ENCODE results near the gene SEMA4A.
A peak's percentile ranks its signal among the peaks of the same experiment; 100 is the strongest.

Gene SEMA4A

DNA sequence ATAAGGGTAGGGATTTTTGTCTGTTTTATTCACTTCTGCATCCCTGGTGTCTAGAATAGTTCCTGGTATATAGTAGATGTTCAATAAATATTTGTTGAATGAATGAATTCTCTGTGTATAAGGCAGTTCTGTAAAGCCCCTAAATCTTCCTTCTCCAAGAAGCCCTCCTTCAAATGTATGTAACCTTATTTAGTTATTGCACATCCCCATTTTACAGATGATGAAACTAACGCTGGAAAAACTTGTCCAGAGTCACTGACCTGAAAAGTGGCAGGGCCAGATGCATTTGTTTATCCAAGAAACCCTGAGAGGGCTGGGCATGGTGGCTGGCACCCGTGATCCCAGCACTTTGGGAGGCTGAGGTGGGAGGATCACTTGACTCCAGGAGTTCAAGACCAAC, 43.1 kb upstream of the SEMA4A start:
- DNase-seq (ENCODE audit: low read depth, low spot score), result no peak
- peaks cover 17% of the 10 kb centered on the region for H3K36me3 ChIP-seq (ENCODE audit: insufficient read depth, insufficient read length, low read length)
- no peaks in the 10 kb centered on the region for H3K9me3 ChIP-seq (ENCODE audit: insufficient read depth, low read length)
- H3K4me3 ChIP-seq (ENCODE audit: insufficient read length, low read depth), result no peak overlapping the region
- no peak overlapping the region for H3K9ac ChIP-seq (ENCODE audit: insufficient read length, low read depth)
- TF ChIP-seq SUZ12 (IDR thresholded peaks at IDR 0.05; ENCODE audit: extremely low read depth, insufficient read depth, insufficient read length) (no peak), YY1 (IDR thresholded peaks at IDR 0.05; ENCODE audit: insufficient read depth, insufficient read length) (no peak), ZNF274 (IDR thresholded peaks at IDR 0.05; ENCODE audit: low read depth, low read length) (no peak)
- no peaks in the 10 kb centered on the region for H3K27me3 ChIP-seq (ENCODE audit: insufficient read depth, insufficient read length)
- peaks cover 35% of the 10 kb centered on the region for H3K4me1 ChIP-seq (ENCODE audit: insufficient read depth, insufficient read length)

DNA sequence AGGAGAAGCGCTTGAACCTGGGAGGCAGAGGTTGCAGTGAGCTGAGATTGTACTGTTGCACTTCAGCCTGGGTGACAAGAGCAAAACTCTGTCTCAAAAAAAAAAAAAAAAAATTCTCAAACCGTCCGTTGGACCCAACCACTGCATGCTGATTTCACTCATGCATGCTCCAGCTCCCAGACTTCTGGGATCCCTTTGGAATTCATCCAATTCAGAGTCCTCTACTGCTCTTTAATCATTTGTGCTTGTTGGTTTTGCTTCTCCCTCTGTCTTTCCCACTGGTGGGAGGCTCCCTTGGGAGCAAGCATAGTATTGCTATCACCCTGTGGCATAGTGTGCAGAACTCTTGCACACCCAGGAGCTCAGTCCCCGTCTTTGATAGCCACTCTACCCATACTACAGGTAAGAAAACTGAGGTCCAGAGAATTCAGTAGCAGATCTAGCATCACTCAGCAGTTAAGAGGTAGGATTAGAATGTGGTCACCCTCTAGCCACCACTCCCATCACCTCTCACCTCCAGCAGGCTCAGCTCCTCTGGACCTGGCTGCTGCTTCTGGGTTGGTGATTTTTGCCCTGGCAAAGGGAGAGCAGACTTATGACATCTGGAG, 41.9 kb upstream of the SEMA4A start:
- Histone ChIP-seq H3K4me3 (ENCODE audit: insufficient read length, low read depth) (no peak overlapping the region), H3K36me3 (ENCODE audit: insufficient read depth, insufficient read length, low read length) (peaks cover 25% of the 10 kb centered on the region), H3K9me3 (ENCODE audit: insufficient read depth, low read length) (no peaks in the 10 kb centered on the region), H3K4me1 (ENCODE audit: insufficient read depth, insufficient read length) (peaks cover 29% of the 10 kb centered on the region), H3K9ac (ENCODE audit: insufficient read length, low read depth) (no peak overlapping the region), H3K27me3 (ENCODE audit: insufficient read depth, insufficient read length) (no peaks in the 10 kb centered on the region)
- DNase-seq (ENCODE audit: low read depth, low spot score), result no peak
- TF ChIP-seq YY1 (IDR thresholded peaks at IDR 0.05; ENCODE audit: insufficient read depth, insufficient read length) (no peak), ZNF274 (IDR thresholded peaks at IDR 0.05; ENCODE audit: low read depth, low read length) (no peak), SUZ12 (IDR thresholded peaks at IDR 0.05; ENCODE audit: extremely low read depth, insufficient read depth, insufficient read length) (no peak)

DNA sequence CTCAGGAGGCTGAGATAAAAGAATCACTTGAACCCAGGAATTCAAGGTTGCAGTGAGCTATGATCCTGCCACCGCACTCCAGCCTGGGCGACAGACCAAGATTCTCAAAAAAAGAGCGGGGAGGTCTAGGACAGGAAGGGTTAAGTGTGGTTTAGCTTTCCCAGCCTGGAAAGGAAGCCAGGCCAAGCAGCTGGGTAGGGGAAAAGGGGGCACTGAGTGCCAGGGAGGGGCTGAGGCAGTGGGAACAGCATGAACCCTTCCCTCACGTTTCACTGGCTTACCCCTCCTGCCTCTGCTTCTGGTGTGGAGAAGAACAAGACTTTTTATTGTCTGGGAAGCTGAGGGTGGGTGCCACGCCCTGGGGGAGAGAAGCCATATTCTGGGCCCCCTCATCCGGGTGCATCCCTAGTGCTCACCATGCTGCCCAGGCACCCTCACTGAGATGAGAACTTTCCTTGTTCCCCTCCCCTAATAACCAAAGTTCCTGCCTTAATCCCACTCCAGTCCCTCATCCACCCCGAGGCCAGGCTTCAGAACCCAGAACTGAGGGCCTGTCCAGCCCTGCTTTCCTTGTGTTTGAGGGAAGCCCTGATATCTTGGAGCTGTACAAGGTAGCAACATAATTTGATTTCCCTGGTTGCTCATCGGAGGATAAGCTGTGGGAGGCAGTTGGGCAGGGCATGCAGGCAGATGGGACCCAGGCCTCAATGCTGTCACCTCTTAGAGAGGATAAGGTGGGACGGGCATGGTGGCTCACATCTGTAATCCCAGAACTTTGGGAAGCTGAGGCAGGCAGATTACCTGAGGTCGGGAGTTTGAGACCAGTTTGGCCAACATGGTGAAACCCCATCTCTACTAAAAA, 40.9 kb upstream of the SEMA4A start:
- Histone ChIP-seq H3K36me3 (ENCODE audit: insufficient read depth, insufficient read length, low read length) (peaks cover 27% of the 10 kb centered on the region), H3K27me3 (ENCODE audit: insufficient read depth, insufficient read length) (no peaks in the 10 kb centered on the region), H3K4me1 (ENCODE audit: insufficient read depth, insufficient read length) (peaks cover 21% of the 10 kb centered on the region), H3K9ac (ENCODE audit: insufficient read length, low read depth) (peak overlapping the region; percentile 24), H3K4me3 (ENCODE audit: insufficient read length, low read depth) (no peak overlapping the region), H3K9me3 (ENCODE audit: insufficient read depth, low read length) (no peaks in the 10 kb centered on the region)
- TF ChIP-seq YY1 (IDR thresholded peaks at IDR 0.05; ENCODE audit: insufficient read depth, insufficient read length) (no peak), SUZ12 (IDR thresholded peaks at IDR 0.05; ENCODE audit: extremely low read depth, insufficient read depth, insufficient read length) (no peak), ZNF274 (IDR thresholded peaks at IDR 0.05; ENCODE audit: low read depth, low read length) (no peak)
- DNase-seq (ENCODE audit: low read depth, low spot score), result no peak

DNA sequence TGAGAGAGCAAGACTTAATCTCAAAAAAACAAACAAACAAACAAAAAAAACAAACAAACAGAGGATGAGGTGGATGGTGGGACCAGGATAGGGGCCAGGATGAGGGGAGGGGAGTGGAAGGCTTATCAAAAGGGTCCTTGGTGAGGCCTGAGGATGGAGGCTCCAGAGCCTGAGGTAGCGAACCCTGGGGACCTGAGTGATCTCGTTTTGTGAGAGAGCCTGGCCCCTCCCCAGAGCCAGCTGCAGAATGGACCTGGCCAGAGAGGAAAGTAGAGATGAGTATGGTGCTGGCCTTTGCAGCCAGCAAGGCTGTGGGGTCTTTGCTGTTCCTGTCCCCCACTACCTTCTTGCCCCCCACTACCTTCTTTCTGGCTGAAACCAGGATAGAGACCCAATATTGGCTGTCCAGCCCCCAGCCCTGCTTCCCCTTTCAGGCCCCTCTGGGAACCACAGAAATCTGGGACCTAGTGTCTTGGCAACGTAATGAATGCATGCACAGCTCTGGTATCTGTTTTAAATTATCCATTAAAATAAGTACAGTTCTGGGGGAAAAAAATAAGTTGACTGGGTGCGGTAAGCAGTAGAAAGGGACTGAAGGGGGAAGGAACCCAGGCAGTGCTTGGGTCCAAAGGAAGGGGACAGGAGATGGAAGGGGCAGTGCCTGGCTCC, 40.0 kb upstream of the SEMA4A start:
- peaks cover 25% of the 10 kb centered on the region for H3K4me1 ChIP-seq (ENCODE audit: insufficient read depth, insufficient read length)
- no peaks in the 10 kb centered on the region for H3K27me3 ChIP-seq (ENCODE audit: insufficient read depth, insufficient read length)
- no peaks in the 10 kb centered on the region for H3K9me3 ChIP-seq (ENCODE audit: insufficient read depth, low read length)
- no peak for TF ChIP-seq ZNF274 (IDR thresholded peaks at IDR 0.05; ENCODE audit: low read depth, low read length)
- TF ChIP-seq YY1 (IDR thresholded peaks at IDR 0.05; ENCODE audit: insufficient read depth, insufficient read length), result no peak
- TF ChIP-seq SUZ12 (IDR thresholded peaks at IDR 0.05; ENCODE audit: extremely low read depth, insufficient read depth, insufficient read length), result no peak
- no peak for DNase-seq (ENCODE audit: low read depth, low spot score)
- H3K9ac ChIP-seq (ENCODE audit: insufficient read length, low read depth), result peak overlapping the region; percentile 100
- H3K36me3 ChIP-seq (ENCODE audit: insufficient read depth, insufficient read length, low read length), result peaks cover 34% of the 10 kb centered on the region
- no peak overlapping the region for H3K4me3 ChIP-seq (ENCODE audit: insufficient read length, low read depth)

DNA sequence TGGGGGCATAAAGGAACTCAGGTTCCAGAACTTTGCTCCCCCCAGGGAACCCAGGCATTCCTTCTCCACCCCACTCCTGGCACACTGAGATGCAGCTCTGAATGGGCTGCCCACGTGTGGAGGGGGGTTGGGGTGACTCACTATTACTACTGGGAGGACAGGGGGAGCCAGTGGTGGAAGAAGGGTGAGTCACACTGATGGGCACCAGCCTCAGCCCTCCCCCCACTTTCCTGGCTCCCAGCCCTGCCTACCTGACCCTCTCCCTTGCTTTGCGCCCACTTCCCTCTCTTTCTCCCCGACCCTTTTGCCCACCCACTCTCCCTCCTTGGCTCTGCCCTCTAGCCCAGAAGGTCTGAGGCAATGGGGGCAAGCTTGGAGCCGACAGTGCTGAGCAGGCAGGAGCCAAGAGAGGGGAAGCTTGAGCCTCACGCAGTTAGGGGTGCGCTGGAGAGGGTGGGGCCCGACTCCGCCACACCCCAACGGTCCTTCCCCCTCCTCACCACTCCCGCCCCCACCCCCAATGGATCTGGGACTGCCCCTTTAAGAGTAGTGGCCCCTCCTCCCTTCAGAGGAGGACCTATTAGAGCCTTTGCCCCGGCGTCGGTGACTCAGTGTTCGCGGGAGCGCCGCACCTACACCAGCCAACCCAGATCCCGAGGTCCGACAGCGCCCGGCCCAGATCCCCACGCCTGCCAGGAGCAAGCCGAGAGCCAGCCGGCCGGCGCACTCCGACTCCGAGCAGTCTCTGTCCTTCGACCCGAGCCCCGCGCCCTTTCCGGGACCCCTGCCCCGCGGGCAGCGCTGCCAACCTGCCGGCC, 39.1 kb upstream of the SEMA4A start, which contains the start of gene LMNA:
TSS of gene LMNA (plus strand) at position 611 of the 818 bp plus-strand sequence. CDS start 208 bp downstream, outside the sequence.
- Histone ChIP-seq H3K4me1 (ENCODE audit: insufficient read depth, insufficient read length) (peaks cover 25% of the 10 kb centered on the region), H3K9me3 (ENCODE audit: insufficient read depth, low read length) (no peaks in the 10 kb centered on the region), H3K27me3 (ENCODE audit: insufficient read depth, insufficient read length) (no peaks in the 10 kb centered on the region), H3K36me3 (ENCODE audit: insufficient read depth, insufficient read length, low read length) (peaks cover 35% of the 10 kb centered on the region), H3K9ac (ENCODE audit: insufficient read length, low read depth) (peak within 1 kb of the TSS; percentile 100), H3K4me3 (ENCODE audit: insufficient read length, low read depth) (peak within 1 kb of the TSS; percentile 96)
- DNase-seq (ENCODE audit: low read depth, low spot score), result peak; percentile 87
- TF ChIP-seq SUZ12 (IDR thresholded peaks at IDR 0.05; ENCODE audit: extremely low read depth, insufficient read depth, insufficient read length) (no peak), YY1 (IDR thresholded peaks at IDR 0.05; ENCODE audit: insufficient read depth, insufficient read length) (no peak), ZNF274 (IDR thresholded peaks at IDR 0.05; ENCODE audit: low read depth, low read length) (no peak)

DNA sequence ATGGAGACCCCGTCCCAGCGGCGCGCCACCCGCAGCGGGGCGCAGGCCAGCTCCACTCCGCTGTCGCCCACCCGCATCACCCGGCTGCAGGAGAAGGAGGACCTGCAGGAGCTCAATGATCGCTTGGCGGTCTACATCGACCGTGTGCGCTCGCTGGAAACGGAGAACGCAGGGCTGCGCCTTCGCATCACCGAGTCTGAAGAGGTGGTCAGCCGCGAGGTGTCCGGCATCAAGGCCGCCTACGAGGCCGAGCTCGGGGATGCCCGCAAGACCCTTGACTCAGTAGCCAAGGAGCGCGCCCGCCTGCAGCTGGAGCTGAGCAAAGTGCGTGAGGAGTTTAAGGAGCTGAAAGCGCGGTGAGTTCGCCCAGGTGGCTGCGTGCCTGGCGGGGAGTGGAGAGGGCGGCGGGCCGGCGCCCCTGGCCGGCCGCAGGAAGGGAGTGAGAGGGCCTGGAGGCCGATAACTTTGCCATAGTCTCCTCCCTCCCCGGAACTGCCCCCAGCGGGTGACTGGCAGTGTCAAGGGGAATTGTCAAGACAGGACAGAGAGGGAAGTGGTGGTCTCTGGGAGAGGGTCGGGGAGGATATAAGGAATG, 38.4 kb upstream of the SEMA4A start:
- TF ChIP-seq YY1 (IDR thresholded peaks at IDR 0.05; ENCODE audit: insufficient read depth, insufficient read length) (no peak), ZNF274 (IDR thresholded peaks at IDR 0.05; ENCODE audit: low read depth, low read length) (no peak), SUZ12 (IDR thresholded peaks at IDR 0.05; ENCODE audit: extremely low read depth, insufficient read depth, insufficient read length) (no peak)
- H3K4me3 ChIP-seq (ENCODE audit: insufficient read length, low read depth), result peak overlapping the region; percentile 96
- no peaks in the 10 kb centered on the region for H3K27me3 ChIP-seq (ENCODE audit: insufficient read depth, insufficient read length)
- peak overlapping the region; percentile 100 for H3K9ac ChIP-seq (ENCODE audit: insufficient read length, low read depth)
- H3K9me3 ChIP-seq (ENCODE audit: insufficient read depth, low read length), result no peaks in the 10 kb centered on the region
- H3K4me1 ChIP-seq (ENCODE audit: insufficient read depth, insufficient read length), result peaks cover 29% of the 10 kb centered on the region
- DNase-seq (ENCODE audit: low read depth, low spot score), result no peak
- H3K36me3 ChIP-seq (ENCODE audit: insufficient read depth, insufficient read length, low read length), result peaks cover 38% of the 10 kb centered on the region

All from NT2/D1 (cell line).